GM23338 (cell line): ENCODE measurements around the gene EVC2. TPM values are rescaled to one million over a fixed set of nuclear protein-coding genes. Genes with fewer than 3 reads are reported as not detected.

ENCODE experiments used
- ATAC-seq: fragments of 200-7000 bp; cut with Tn5 transposase; 3 replicates; pipeline ENCODE4 v1.9.1; 2020
- DNase-seq: peaks from one replicate; pipeline ENCODE4 v3.0.0-alpha.2; 2015; ENCODE audit warnings: low spot score
- H2AFZ ChIP-seq: fragments of 200-600 bp; sonication (generic); 2 replicates; pipeline ENCODE4 v1.8.0; 2016; ENCODE audit warnings: antibody characterized with exemption, mild to moderate bottlenecking, moderate library complexity
- H3F3A ChIP-seq: fragments of 200-600 bp; sonication (generic); replicated peaks from 2 replicates; pipeline ENCODE4 v1.8.0; 2017; ENCODE audit warnings: antibody characterized with exemption, mixed run types, low read depth
- H3K27ac ChIP-seq: fragments of 200-600 bp; sonication (generic); 2 replicates; pipeline ENCODE4 v1.6.1; 2016; ENCODE audit warnings: low read depth
- H3K27me3 ChIP-seq: fragments of 200-600 bp; sonication (generic); 2 replicates; pipeline ENCODE4 v1.8.0; 2016; ENCODE audit warnings: mild to moderate bottlenecking, mixed run types, moderate library complexity; ENCODE audit not compliant: insufficient read depth
- H3K36me3 ChIP-seq: fragments of 200-600 bp; sonication (generic); 2 replicates; pipeline ENCODE4 v1.8.0; 2016; ENCODE audit warnings: mild to moderate bottlenecking; ENCODE audit not compliant: insufficient read depth
- H3K4me1 ChIP-seq: fragments of 200-600 bp; sonication (generic); 2 replicates; pipeline ENCODE4 v1.8.0; 2016; ENCODE audit warnings: mild to moderate bottlenecking, moderate library complexity; ENCODE audit not compliant: insufficient read depth
- H3K4me2 ChIP-seq: fragments of 200-600 bp; sonication (generic); 2 replicates; pipeline ENCODE4 v1.7.1; 2017; ENCODE audit warnings: mixed run types
- H3K4me3 ChIP-seq: fragments of 200-600 bp; sonication (generic); 2 replicates; pipeline ENCODE4 v1.6.1; 2016; ENCODE audit warnings: mixed run types
- H3K79me2 ChIP-seq: fragments of 200-600 bp; sonication (generic); replicated peaks from 2 replicates; pipeline ENCODE4 v1.8.0; 2017; ENCODE audit warnings: mild to moderate bottlenecking; ENCODE audit not compliant: insufficient read depth
- H3K9me2 ChIP-seq: fragments of 200-600 bp; sonication (generic); 2 replicates; pipeline ENCODE4 v1.8.0; 2017; ENCODE audit not compliant: insufficient read depth
- H4K20me1 ChIP-seq: fragments of 200-600 bp; sonication (generic); replicated peaks from 2 replicates; pipeline ENCODE4 v1.8.0; 2017; ENCODE audit warnings: mild to moderate bottlenecking; ENCODE audit not compliant: insufficient read depth
- H3K27ac Mint-ChIP-seq: 2 replicates; pipeline ENCODE4 v1.8.0; 2020; ENCODE audit warnings: inconsistent platforms, mild to moderate bottlenecking, moderate library complexity, mixed read lengths
- H3K27me3 Mint-ChIP-seq: 3 replicates; pipeline ENCODE4 v1.8.0; 2022; ENCODE audit warnings: low read depth, mild to moderate bottlenecking, moderate library complexity, mixed read lengths, inconsistent platforms; ENCODE audit not compliant: insufficient read depth, poor library complexity
- H3K36me3 Mint-ChIP-seq: 3 replicates; pipeline ENCODE4 v1.8.0; 2021; ENCODE audit warnings: low read depth, mild to moderate bottlenecking, inconsistent platforms, moderate library complexity, mixed read lengths
- H3K4me1 Mint-ChIP-seq: 3 replicates; pipeline ENCODE4 v1.8.0; 2020; ENCODE audit warnings: mild to moderate bottlenecking, inconsistent platforms, mixed read lengths
- H3K4me3 Mint-ChIP-seq: 3 replicates; pipeline ENCODE4 v1.8.0; 2021; ENCODE audit warnings: moderate library complexity, mild to moderate bottlenecking, inconsistent platforms, mixed read lengths
- H3K9me3 Mint-ChIP-seq: 3 replicates; pipeline ENCODE4 v1.8.0; 2020; ENCODE audit warnings: moderate library complexity, mild to moderate bottlenecking, inconsistent platforms, mixed read lengths
- EZH2 ChIP-seq: fragments of 200-600 bp; sonication (generic); IDR thresholded peaks from one replicate; pipeline ENCODE4 v1.8.0; 2017; ENCODE audit warnings: antibody characterized with exemption, mild to moderate bottlenecking, low read depth; ENCODE audit not compliant: unreplicated experiment
- EZH2phosphoT487 ChIP-seq: fragments of 200-600 bp; sonication (generic); IDR thresholded peaks from one replicate; pipeline ENCODE4 v1.8.1; 2018; ENCODE audit warnings: antibody characterized with exemption; ENCODE audit not compliant: unreplicated experiment
- NANOG ChIP-seq: IDR thresholded peaks from 2 replicates; pipeline ENCODE4 v1.6.1; 2016; ENCODE audit warnings: antibody characterized with exemption, borderline replicate concordance
- REST ChIP-seq: IDR thresholded peaks from one replicate; pipeline ENCODE4 v1.6.1; 2018; ENCODE audit warnings: antibody characterized with exemption; ENCODE audit not compliant: unreplicated experiment
- STAT1 ChIP-seq: IDR thresholded peaks from one replicate; pipeline ENCODE4 v1.6.1; 2016; ENCODE audit warnings: antibody characterized with exemption; ENCODE audit not compliant: unreplicated experiment
- ZNF114 ChIP-seq: fragments of 250-450 bp; sonication (Bioruptor Pico); IDR thresholded peaks from 2 replicates; pipeline ENCODE4 v1.5.0; 2020; ENCODE audit warnings: mild to moderate bottlenecking, moderate library complexity
- polyA plus RNA-seq: library from polyadenylated mRNA; unstranded; fragments of >200 nt; fragmentation: Nextera tagmentation; extraction: Ambion mirVana; gene quantifications from 2 replicates; pipeline ENCODE4 v1.2.1, GENCODE V29; 2016
- total RNA-seq: library from RNA; depleted of rRNA; stranded (reverse); fragments of >200 nt; shearing (Covaris generic); gene quantifications from 2 replicates; pipeline ENCODE4 v1.2.3, GENCODE V29; 2014
- TF ChIP-seq, protein P1 (sequence below), 2 experiments: fragments of 200-600 bp in 1 of 2; sonication (generic) in 1 of 2; conservative IDR thresholded peaks; 2 replicates each; pipeline versions ENCODE4 v1.5.1 to v1.6.1; 2016 to 2017; ENCODE audit warnings: antibody characterized with exemption in 2 of 2, low read depth in 2 of 2, mild to moderate bottlenecking in 2 of 2, moderate library complexity in 1 of 2
- TF ChIP-seq, protein P2 (sequence below): fragments of 250-450 bp; sonication (Bioruptor Pico); IDR thresholded peaks from 2 replicates; pipeline ENCODE4 v1.5.0; 2020; ENCODE audit warnings: mild to moderate bottlenecking, moderate library complexity

EVC2 gene
- total and polyA plus RNA-seq, 2 experiments from 2014 or later = 3.4 to 11.5 TPM

DNA sequence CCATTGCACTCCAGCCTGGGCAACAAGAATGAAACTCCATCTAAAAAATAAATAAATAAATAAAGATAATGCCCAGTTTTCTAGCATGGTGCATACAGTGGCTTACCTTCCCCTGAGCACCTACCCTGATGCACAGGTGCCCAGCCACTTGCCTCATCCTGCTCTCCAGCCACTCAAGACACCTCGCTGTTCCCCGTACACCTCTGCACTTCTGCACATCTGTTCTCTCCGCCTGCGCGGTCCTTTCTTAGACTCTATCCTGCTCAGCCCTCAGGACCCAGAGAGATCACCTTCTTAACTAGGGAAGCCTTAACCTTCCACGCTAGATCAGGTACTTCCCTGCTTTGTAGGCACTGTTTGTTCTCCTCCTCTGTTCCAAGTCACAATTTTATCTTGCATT, 5.5 kb upstream of the EVC2 start:
- Histone ChIP-seq H3F3A (no peaks in the 10 kb centered on the region), H4K20me1 (no peaks in the 10 kb centered on the region; the same call in 1 of the 2 replicates), H3K79me2 (peaks cover 5% of the 10 kb centered on the region; the same call in 1 of the 2 replicates)

More for the DNA sequence above, 5.5 kb upstream of the EVC2 start:
- H3K36me3 Mint-ChIP-seq = peaks cover 17% of the 10 kb centered on the region
- peaks cover 20% of the 10 kb centered on the region for H3K4me1 Mint-ChIP-seq
- peaks cover 20% of the 10 kb centered on the region for H3K27me3 Mint-ChIP-seq
- H3K4me3 Mint-ChIP-seq = no peak overlapping the region
- Histone ChIP-seq H3K36me3 (no peaks in the 10 kb centered on the region), H3K4me2 (no peak overlapping the region), H2AFZ (no peak overlapping the region), H3K27ac (no peak overlapping the region), H3K27me3 (peaks cover 30% of the 10 kb centered on the region), H3K4me1 (peaks cover 7% of the 10 kb centered on the region; the same call in 1 of the 2 replicates), H3K9me2 (no peaks in the 10 kb centered on the region), H3K4me3 (no peak overlapping the region)
- DNase-seq (no peak), ATAC-seq (no peak)
- H3K9me3 Mint-ChIP-seq = peaks cover 8% of the 10 kb centered on the region
- H3K27ac Mint-ChIP-seq = no peak overlapping the region
- TF ChIP-seq, protein P1, sequence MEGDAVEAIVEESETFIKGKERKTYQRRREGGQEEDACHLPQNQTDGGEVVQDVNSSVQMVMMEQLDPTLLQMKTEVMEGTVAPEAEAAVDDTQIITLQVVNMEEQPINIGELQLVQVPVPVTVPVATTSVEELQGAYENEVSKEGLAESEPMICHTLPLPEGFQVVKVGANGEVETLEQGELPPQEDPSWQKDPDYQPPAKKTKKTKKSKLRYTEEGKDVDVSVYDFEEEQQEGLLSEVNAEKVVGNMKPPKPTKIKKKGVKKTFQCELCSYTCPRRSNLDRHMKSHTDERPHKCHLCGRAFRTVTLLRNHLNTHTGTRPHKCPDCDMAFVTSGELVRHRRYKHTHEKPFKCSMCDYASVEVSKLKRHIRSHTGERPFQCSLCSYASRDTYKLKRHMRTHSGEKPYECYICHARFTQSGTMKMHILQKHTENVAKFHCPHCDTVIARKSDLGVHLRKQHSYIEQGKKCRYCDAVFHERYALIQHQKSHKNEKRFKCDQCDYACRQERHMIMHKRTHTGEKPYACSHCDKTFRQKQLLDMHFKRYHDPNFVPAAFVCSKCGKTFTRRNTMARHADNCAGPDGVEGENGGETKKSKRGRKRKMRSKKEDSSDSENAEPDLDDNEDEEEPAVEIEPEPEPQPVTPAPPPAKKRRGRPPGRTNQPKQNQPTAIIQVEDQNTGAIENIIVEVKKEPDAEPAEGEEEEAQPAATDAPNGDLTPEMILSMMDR (conservative IDR thresholded peaks at IDR 0.05; ENCODE audit: low read depth in 2 of 2) = no peak
- TF ChIP-seq STAT1 (no peak), NANOG (no peak), EZH2phosphoT487 (no peak), EZH2 (no peak), ZNF114 (CRISPR knock-in tag) (no peak), REST (no peak)
- TF ChIP-seq, protein P2, sequence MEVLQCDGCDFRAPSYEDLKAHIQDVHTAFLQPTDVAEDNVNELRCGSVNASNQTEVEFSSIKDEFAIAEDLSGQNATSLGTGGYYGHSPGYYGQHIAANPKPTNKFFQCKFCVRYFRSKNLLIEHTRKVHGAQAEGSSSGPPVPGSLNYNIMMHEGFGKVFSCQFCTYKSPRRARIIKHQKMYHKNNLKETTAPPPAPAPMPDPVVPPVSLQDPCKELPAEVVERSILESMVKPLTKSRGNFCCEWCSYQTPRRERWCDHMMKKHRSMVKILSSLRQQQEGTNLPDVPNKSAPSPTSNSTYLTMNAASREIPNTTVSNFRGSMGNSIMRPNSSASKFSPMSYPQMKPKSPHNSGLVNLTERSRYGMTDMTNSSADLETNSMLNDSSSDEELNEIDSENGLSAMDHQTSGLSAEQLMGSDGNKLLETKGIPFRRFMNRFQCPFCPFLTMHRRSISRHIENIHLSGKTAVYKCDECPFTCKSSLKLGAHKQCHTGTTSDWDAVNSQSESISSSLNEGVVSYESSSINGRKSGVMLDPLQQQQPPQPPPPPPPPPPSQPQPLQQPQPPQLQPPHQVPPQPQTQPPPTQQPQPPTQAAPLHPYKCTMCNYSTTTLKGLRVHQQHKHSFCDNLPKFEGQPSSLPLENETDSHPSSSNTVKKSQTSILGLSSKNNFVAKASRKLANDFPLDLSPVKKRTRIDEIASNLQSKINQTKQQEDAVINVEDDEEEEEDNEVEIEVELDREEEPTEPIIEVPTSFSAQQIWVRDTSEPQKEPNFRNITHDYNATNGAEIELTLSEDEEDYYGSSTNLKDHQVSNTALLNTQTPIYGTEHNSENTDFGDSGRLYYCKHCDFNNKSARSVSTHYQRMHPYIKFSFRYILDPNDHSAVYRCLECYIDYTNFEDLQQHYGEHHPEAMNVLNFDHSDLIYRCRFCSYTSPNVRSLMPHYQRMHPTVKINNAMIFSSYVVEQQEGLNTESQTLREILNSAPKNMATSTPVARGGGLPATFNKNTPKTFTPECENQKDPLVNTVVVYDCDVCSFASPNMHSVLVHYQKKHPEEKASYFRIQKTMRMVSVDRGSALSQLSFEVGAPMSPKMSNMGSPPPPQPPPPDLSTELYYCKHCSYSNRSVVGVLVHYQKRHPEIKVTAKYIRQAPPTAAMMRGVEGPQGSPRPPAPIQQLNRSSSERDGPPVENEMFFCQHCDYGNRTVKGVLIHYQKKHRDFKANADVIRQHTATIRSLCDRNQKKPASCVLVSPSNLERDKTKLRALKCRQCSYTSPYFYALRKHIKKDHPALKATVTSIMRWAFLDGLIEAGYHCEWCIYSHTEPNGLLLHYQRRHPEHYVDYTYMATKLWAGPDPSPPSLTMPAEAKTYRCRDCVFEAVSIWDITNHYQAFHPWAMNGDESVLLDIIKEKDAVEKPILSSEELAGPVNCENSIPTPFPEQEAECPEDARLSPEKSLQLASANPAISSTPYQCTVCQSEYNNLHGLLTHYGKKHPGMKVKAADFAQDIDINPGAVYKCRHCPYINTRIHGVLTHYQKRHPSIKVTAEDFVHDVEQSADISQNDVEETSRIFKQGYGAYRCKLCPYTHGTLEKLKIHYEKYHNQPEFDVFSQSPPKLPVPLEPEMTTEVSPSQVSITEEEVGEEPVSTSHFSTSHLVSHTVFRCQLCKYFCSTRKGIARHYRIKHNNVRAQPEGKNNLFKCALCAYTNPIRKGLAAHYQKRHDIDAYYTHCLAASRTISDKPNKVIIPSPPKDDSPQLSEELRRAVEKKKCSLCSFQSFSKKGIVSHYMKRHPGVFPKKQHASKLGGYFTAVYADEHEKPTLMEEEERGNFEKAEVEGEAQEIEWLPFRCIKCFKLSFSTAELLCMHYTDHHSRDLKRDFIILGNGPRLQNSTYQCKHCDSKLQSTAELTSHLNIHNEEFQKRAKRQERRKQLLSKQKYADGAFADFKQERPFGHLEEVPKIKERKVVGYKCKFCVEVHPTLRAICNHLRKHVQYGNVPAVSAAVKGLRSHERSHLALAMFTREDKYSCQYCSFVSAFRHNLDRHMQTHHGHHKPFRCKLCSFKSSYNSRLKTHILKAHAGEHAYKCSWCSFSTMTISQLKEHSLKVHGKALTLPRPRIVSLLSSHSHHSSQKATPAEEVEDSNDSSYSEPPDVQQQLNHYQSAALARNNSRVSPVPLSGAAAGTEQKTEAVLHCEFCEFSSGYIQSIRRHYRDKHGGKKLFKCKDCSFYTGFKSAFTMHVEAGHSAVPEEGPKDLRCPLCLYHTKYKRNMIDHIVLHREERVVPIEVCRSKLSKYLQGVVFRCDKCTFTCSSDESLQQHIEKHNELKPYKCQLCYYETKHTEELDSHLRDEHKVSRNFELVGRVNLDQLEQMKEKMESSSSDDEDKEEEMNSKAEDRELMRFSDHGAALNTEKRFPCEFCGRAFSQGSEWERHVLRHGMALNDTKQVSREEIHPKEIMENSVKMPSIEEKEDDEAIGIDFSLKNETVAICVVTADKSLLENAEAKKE (CRISPR knock-in tag) = no peak
